Left hindlimb (tissue), 1 donor: ENCODE results near the gene OOSP4A.

ENCODE experiments used
- DNase-seq: peaks from one replicate; pipeline ENCODE4 v3.0.0-alpha.2; 2018

OOSP4A gene

DNA sequence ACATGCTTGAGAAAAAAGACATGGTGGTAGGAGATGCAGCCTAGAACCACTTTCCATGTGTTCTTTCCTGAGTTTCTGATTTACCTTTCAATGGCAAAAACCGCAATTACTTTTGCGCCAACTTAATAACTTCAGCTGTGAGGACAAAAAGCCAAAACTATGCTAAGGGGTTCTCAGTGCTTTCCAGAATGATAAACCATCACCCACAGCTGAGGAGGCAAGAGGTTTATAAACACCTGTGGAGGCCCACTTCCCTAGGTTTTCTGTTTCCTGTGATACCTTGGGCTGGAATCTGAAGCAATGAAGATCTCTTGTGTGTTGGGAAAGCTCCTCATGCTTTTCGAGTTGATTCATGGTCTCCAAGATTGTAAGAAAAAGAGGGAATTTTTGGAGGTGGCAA is at the start of gene OOSP4A:
TSS of gene OOSP4A (plus strand) at position 301 of the 400 bp plus-strand sequence. CDS start at position 301, 0 bp downstream.
- no peak for DNase-seq

DNA sequence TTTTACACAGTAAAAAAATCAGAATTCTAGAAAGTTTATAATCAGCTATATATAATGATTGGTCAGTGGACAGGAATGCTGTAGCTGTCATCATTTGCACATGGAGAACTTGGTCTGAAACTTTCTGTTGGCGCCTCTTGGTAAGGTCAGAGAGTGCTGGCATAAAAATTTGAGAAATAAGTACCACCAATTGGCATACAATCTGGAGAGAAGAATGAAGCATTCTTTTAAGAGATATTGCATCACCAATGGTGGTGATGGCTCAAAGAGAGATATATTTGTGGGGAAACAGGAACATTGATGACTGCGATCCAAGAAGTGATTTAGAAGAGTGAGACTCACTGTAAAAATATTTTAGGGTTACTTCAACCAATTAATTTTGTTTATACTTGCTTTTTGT is 45.4 kb upstream of the OOSP4A start:
- DNase-seq: no peak

GRCh38 chr11:59918987-59919589 is 44.7 kb upstream of the OOSP4A start:
- DNase-seq: no peak

DNA sequence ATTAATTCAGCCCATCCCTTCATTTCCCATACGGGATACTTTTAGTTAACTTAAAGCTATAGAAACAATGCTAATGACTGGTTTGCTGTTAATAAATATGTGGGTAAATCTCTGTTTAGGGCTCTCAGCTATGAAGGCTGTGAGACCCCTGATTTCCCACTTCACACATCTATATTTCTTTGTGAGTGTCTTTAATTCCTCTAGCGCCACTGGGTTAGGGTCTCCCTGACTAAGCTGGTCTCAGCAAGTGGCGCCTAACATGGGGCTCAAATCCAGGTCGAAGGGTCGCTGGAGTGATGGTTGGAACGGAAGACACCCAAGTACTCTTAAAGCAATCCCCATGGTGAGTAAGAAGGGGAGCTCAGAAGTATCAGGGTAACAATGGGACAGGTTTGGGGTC is 40.0 kb upstream of the OOSP4A start:
- DNase-seq: no peak

DNA sequence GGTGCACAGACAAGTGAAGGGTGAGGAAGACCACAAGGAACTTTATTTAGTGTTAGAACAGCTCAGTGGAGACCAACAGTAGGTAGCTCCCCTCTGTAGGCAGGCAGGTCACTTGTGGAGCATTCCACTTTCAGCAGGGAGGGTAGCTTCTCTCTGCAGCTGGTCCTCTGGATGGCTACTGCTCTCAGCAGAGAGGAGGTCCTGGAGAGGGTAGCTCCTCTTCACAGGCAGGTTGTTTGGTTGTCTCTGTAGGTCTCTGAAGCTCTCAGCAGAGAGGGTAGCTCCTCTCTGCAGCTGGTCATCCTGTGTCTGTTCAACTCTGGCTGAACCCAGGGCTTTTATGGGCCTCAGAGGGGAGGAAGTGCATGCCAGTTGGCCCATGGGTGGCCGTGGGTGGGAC is 32.1 kb upstream of the OOSP4A start:
- no peak for DNase-seq

GRCh38 chr11:59938132-59938531 is 25.7 kb upstream of the OOSP4A start, which contains the start of gene OOSP1:
TSS of gene OOSP1 (plus strand) at chr11:59938432. CDS start at chr11:59938455, 23 bp downstream.
- DNase-seq: no peak

DNA sequence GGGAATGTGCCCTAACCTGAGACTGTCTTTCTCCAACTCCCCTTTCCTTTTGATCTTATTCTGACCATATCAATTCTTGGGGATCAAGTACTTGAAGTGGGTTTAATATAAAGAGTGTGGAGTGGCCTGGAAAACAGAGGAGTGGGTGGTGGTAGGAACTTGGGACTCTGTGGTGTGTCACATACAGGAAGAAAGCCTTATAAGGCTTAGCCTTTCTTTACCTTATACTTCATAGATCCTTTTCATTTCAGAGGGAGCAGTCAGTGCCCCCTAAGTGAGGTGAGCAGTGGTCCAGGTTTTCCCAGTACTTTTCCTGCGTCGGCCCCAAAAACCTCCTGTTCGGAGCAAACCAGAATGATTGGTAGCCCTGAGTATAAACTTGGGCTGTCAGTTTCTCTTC is 25.1 kb upstream of the OOSP4A start:
- no peak for DNase-seq

DNA sequence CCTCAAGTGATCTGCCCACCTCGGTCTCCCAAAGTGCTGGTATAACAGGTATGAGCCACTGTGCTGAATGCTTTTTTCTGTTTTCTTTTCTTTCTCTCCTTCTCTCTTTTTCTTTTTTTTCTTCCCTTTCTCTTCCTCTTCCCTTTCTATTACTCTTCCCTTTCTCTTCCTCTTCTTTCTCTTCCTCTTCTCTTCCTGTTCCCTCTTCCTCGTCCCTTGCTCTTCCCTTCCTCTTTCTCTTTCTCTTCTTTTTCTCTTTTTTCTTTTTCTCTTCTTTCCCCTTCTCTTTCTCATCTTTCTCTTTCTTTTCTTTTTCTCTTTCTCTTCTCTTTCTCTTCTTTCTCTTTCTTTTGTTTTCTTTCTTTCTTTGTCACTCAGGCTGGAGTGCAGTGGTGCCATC is 24.4 kb upstream of the OOSP4A start:
- no peak for DNase-seq

DNA sequence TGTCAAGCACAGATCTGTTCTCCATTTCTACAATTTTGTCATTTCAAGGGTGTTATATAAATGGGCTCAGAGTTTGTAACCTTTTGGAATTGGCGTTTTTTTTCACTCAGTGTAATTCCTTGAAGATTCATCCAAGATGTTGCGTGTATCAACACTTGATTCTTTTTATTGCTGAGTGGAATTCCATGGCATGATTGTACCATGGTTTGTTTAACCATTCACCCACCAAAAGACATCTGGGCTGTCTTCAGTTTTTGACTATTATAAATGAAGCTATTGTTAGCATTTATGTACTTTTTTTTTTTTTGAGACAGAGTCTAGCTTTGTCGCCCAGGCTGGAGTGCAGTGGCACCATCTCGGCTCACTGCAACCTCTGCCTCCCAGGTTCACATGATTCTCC is 22.7 kb upstream of the OOSP4A start:
- DNase-seq: no peak

DNA sequence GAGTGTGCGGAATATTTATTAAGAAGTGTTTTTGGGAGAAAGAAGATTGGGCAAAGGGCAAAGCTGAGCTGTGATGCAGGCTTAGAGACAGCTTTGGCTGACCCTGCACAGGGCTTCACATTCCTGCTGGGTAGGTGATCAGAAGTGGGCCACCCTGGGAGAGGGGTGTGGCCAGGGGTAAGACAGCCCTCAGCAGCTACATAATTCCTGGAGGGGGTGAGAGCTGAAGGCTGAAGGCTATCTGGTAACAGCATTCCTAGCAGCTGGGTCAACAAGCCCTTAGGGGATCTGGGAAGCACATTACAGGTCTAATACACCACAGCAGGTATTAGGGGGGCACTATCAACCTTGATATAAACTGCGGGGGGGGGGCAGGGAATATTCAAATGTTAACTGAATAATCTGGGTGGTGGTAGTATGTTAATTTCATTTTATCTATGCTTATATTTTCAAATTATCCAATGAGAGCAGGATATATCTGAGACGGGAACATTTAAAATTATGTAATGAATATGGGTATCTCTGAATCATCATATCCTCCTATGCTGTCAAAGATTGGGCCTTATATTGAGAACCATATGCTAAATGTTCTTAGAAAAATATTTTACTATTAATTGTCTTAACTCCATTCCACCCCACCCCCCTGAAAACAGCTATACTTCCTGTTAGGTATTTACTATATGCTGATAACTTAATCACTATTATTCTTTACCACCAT is 19.7 kb upstream of the OOSP4A start:
- no peak for DNase-seq

DNA sequence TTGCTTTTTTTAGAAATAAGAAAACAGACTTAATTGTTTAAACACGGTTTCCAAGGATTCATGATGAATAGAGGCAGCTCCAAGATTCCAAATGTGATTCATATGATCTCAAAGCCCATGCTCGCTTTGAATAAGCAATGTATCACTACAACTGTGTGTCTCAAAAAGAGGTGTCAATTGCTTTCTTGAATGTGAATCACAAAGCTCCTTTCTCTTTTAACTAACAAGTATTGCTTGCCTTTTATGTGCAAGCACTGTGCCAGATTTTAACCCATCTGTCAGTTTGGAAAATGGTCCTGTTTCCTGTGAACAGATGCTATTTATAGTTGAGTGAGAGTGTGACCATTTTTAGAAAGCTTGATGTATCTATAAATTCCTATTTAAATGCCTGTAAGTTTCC is 19.1 kb upstream of the OOSP4A start:
- no peak for DNase-seq

DNA sequence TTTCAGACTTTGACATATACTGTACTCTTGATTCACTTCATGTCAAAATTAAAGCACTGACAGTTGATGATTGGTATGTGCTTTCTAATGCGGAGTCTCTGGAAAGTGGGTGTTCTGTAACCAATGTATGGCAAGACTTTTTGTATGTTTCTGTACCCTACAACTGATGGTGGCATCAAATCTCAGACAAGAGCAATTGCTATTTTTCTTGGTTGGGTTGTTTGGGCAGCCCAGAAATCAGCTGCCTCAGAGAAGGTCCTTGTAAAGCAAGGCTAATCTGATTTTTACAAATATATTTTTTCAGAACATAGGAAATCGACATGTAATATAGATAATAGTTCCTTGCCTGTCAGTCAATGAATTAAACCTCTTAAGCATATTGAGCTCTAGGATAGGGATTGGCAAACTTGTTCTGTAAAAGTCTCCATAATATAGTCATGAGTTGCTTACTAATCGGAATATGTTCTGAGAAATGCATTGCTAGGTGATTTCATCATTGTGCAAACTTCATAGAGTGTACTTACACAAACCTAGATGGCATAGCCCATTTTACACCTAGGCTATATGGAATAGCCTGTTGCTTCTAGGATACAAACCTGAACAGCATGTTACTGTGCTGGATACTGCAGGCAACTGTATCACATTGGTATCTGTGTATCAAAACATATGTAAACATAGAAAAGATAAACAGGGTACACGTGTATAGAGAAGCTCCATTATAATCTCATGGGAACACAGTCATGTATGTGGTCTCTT is 10.2 kb upstream of the OOSP4A start:
- DNase-seq: no peak

DNA sequence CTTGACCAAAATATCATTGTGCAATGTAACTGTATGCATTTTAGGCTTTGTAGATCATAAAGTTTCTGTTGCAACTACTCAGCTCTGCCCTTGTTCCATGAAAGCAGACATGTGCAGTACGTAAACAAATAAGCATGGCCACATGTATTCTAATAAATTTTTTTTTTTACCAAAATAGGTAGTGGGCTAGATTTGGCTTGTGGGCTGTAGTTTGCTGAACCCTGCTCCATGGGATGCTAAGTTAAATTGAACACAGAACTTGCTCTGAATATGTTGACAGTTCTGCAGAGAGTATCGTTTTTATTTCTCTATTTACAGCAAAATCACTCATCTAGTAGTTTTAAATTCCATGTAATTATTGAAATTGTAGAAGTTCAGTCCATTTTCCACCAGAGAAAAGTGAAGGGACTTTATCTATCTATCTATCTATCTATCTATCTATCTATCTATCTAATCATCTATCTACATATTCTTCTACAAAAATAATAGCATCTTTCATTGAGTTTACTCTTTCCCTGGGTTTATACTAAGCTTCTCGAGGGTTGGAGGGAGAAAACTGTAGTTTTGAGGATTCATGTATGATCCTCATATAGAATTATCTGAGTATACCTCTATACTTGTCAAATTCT is 9.5 kb upstream of the OOSP4A start:
- DNase-seq: no peak

DNA sequence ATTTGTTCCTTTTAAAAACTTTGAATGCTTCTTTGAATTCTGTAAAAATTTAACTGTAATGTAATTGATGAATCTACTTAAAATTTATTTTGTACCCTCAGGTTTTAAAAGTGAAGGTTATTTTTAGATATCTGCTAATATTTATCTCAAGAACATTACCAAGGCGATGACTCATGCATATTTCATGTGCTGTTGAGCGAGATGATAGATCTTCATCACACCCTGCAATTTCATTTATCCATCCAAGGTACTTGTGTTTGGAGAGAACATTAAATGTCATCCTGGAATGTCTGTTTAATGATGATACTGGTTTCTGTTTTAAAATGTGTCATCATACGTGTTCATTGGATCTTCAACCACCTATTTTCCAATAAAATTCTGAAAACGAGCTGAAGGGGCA is 6.7 kb upstream of the OOSP4A start:
- no peak for DNase-seq

GRCh38 chr11:59960502-59961381 is 3.1 kb upstream of the OOSP4A start:
- no peak for DNase-seq

DNA sequence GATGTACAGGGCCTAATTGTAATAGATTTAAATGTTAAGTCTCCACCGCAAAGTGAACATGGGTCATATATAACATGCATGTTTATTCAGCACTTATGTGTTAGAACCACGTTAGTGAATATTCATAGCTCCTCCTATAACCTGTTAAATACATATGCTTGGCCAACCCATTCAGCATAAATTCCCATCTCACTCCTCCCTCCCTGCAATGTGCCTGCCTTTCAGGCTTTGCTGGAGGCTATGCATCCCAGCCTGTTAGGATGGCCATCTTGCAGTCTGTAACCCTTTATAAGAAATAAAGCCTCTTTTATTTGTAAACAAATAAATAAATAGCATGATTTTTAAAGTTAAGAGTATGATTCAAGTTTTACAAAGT is 1.7 kb upstream of the OOSP4A start:
- DNase-seq: no peak

DNA sequence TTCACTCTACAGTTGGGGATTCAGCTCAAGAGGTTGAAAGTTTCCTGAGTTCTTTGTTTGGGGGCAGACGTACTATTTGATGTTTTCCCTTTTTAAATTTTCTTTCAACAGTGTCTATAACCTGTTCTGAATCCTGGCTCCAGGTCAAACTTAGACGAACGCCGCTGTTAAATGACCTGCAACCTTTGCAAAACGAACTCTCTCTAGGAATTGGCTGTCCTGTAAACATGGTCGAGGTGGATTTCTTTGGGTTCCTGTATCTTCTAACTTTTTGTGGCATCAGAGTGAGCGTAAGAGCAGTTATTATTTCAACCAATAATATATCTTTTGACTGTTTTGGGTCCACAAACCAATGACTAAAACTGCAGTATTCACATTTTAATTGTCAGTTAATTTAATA is 1.6 kb downstream of the OOSP4A start:
- no peak for DNase-seq

DNA sequence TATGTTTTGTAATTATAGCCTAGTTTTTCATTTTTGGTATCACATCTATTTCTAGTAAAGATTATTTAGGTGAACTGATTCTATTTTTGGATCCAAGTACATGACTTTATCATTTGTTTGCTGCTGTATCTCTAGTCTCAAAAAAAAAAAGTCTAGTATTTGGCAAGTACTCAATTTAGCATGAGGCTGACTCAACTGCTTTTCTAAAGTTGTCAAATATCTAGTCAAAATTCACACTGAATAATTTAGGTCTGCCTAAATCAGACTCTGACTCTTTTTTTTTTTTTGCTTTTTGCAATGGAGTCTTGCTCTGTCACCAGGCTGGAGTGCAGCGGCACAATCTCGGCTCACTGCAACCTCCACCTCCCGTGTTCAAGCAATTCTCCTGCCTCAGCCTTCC is 2.4 kb downstream of the OOSP4A start:
- DNase-seq: no peak

DNA sequence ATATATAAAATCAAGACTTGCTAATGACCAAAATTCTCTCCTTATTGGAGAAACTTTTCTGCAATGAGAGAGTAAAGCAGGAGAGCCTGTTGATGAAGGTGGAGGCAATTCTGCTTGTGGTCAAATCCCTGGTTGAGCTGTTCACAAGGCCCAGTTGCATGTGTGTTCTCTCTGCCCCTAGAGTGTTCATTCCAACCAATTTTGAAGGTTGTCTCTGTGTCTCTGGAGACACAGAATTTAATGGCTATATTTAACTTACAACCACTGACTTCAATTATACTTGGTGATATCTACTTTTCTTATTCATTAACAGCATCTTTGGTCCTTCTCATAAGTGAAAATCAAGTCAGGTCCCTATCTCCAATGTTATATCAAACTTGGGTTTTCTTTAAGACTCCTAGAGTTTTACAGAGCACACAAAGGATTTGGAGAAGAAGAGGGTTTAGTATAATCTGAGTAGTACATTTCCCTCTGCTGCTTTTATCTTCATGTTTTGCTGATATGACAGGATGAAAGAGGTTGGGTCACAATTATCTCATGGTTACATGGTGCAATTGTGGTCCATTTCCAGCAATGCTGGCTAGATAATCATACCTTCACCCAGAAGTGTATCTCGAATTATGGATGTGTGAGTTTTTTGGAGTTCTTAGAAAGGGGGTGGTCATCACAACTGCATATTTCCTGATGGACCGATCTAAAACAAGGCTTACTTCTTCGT is 4.0 kb downstream of the OOSP4A start:
- DNase-seq: no peak

DNA sequence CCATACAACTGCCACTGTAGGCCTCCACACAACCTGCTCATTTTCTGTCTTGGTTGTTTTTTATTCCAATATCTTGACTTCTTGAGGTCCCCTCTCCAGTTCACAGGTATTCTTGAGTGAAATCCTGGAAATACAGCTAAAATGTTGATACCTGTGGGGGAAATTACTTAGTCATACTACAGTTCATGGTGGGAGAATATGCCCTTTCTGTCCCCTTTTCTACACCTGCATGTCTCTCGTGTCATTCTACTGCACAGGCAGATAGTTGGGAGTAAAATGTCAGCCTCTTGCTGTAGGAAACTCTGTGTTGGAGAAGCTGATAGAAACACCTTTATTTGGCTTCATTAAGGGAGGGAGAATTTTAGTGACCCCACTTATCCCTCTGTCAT is 4.6 kb downstream of the OOSP4A start:
- DNase-seq: no peak

GRCh38 chr11:59973097-59973496 is 9.3 kb downstream of the OOSP4A start:
- DNase-seq: no peak
